Stimulated activated CD8-positive, alpha-beta memory T cell treated with anti-CD3 and anti-CD28 coated beads, Interleukin-7, amount 100 ng/mL, for 48 hours (primary cell): ENCODE data around the gene NQO1.

ENCODE experiments used
- DNase-seq, 2 donors: peaks; one replicate each; pipeline ENCODE4 v3.0.0-alpha.2; 2020; ENCODE audit warnings: low read depth in 1 of 2; ENCODE audit errors: extremely low read depth in 1 of 2

The NQO1 gene

DNA sequence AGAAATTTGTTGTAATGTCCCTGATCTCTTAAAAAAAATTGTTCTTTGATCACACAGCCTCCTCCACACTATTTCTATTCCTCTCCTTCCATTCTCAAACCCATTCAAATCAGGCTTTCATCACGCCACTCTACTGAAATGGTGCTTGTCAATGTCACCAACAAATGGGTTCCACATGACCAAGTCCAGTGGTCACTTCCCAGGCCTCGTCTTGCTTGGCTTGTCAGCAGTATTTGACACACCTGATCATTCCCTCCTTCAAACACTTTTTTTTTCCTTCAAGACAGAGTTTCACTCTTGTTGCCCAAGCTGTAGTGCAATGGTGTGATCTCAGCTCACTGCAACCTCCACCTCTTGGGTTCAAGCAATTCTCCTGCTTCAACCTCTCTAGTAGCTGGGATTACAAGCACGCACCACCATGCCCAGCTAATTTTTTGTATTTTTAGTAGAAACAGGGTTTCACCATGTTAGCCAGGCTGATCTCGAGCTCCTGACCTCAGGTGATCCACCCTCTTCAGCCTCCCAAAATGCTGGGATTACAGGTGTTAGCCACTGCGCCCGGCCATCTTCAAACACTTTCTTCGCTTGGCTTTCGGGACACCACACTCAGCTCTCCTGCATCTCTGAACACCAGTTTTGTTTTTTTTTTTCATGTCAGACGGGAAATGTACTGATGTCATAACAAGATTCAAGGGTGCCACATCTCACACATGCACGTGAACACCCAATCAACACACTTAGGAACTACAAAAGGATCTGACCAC is 18.3 kb downstream of the NQO1 start:
- DNase-seq = no peak

DNA sequence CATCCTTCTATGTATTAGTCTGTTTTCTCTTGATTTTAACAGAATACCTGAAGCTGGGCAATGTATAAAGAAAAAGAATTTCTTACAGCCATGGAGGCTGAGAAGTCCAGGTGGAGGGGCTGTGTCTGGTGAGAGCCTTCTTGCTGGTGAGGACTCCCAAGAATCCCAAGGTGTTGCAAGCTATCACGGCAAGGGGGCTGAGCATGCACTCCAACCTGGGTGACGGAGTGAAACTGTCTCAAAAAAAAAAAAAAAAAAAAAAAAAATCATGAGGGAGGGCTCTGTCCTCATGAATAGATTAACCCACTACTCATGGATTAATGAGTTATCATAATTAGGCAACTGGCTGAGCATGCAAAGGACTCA is 19.4 kb downstream of the NQO1 start:
- DNase-seq = no peak

DNA sequence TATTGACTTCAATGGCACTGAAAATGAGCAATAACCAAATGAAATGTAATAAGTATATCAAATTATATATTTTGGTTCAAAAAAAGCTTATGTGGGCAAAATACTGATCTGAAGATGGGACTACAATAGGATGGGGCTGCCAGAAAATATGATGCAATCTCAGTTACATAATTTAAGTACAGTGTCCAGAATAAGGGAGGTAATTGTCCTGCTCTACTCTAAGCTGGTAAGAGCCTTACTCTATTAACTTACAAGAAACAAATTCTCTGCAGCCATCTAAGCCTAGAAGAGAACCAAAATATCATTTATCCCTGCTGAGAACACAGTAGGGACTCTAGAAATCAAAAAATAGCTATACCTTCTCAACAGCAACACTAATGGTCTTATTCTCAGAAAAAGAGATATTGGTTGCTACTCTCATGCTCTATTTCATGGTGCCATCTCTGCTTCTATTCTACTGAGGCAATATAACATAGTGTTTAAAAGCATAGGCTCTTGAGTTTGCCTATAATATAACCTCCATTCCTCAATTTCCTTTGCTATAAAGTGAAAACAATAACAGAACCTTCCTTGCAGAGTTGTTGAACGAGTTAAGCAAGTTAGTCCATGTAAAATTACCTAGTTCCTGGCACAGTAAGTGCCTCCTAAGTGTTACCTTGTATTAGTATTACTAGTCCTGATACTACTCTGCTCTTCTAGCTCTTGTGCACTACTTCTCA is 19.9 kb downstream of the NQO1 start:
- no peak for DNase-seq

DNA sequence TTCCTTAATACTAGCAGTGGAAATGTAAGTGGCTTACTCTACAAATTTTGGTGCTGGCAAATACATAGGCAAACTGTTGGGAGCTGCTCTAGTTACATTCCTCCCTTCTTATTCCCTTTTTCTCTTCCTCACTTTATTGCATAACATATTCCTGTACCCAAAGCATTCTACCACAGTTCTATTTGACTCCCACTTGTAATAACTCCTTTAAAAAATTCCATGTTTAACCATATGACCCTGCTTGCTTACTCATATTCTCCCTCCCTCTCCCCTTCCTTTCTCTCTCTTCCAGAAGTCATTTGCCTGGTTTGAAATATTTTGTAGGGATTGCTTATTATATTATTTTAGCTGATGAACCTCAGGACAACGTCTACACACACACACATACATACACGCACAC is 22.7 kb downstream of the NQO1 start:
- DNase-seq = no peak

DNA sequence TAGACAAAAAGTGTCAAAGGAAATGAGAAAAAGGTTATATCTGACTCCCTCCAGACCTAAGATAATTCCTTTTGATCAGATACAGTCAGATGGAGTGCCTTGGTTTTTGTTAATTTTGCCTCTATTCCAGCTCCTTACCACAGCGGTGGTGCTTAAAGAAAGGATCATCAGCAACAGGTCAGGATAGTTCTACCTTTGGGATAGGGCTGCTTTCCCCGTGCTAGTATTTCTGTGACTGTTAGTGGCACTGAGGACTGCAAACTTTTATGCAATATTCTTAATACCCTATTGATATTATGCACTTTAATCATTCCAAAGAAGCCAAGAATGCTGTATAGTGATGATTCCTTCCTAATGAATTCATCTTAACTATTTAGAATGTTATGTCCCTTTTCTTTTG is 24.5 kb downstream of the NQO1 start:
- DNase-seq = no peak

DNA sequence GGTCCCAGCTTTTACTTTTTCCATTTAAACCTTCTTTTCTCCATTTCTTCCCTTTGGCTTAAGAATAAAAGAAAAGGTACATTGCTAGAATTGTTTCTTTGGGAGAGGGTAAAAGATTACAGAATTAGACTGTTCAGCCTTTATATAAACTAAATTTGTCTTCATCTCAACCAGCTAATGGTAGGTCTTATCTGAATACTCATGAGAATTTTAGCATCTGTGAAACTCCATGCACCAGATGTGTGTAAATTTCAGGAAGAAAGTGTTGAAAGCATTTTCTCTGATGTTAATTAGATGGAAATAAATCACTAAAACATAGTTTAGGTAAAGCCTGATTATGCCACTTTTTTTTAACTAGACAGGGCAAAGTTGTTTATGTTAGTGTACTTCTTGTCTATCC is 24.9 kb downstream of the NQO1 start:
- DNase-seq = no peak

DNA sequence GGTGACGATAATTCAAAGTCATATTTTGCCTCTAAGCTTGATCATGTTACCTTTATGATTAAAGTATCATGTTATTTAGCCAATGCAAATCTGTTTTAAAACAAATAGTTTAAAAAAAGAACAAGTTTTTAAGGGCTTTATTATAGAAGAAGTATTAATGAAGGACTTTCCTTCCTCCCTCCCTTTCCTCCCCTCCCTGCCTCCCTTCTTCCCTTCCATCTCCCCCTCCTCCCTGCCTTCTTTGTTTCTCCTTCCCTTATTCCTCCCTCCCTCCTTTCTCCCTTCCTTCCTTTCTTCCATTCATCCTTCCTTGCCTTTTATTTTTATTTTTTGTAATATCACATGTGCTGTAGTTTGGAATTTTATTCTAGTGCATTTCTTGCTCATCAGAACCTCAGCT is 26.4 kb downstream of the NQO1 start:
- no peak for DNase-seq

DNA sequence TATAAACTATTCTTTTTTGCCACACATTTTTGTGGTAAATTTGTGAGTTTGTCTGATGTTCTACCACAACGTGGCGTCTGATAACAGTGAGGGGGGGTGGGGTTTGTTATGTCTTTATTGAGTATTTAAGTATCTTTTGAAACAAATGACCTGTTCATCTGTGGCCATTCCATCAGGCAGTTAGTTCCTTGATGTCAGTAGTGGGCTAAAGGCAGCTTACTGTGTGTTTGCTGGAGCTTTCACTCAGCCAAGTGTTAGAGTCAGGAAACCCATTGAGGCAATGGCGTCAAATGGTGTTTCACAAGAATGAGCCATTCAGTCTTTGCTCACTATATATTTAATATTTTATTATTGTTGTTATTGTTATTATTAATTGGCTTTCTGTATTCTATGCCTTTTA is 28.0 kb downstream of the NQO1 start:
- DNase-seq = no peak

DNA sequence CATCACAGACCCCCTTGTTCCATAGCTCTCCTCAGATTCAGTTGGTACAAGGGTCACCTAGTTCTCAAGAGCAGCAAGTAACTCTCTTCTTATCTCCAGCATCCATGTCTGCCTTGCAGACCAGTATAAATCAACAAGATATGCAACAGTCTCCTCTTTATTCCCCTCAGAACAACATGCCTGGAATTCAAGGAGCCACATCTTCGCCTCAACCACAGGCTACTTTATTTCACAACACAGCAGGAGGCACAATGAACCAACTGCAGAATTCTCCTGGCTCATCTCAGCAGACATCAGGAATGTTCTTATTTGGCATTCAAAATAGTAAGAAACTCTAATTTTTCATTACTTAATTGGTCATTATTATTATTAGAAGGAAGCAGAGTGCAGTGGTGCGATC is 32.4 kb downstream of the NQO1 start:
- DNase-seq = no peak

DNA sequence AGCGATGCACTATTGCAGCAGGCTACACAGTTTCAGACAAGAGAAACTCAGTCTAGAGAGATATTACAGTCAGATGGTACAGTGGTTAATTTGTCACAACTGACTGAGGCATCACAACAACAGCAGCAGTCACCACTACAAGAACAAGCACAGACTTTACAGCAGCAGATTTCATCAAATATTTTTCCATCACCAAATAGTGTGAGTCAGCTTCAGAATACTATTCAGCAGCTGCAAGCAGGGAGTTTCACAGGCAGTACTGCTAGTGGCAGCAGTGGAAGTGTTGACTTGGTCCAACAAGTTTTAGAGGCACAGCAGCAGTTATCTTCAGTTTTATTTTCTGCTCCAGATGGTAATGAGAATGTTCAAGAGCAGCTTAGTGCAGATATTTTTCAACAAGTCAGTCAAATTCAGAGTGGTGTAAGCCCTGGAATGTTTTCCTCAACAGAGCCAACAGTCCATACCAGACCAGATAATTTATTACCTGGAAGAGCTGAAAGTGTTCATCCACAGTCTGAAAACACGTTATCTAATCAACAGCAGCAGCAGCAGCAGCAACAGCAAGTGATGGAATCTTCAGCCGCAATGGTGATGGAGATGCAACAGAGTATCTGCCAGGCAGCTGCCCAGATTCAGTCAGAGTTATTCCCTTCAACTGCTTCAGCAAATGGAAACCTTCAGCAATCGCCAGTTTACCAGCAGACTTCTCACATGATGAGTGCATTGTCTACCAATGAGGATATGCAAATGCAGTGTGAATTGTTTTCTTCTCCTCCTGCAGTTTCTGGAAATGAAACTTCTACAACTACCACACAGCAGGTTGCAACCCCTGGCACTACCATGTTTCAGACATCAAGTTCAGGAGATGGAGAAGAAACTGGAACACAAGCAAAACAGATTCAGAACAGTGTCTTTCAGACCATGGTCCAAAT is 34.1 kb downstream of the NQO1 start:
- peak in 1 of 2 donors; percentile 2 for DNase-seq

DNA sequence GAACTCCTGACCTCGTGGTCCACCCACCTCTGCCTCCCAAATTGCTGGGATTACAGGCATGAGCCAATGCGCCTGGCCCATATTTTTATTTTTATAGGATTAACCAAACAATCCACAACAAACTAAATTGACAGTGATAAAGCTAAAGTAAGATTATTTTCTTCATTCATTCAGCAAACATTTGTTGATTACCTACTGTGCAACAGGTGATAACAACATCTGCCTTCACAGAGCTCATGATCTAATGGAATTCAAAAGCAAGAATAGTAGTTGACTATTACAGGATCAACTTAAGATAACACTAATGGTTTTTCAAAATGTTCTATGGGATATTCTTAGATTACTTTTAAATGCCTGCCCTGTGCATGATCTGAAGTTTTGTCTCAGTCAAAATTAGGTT is 37.8 kb downstream of the NQO1 start:
- DNase-seq = no peak

DNA sequence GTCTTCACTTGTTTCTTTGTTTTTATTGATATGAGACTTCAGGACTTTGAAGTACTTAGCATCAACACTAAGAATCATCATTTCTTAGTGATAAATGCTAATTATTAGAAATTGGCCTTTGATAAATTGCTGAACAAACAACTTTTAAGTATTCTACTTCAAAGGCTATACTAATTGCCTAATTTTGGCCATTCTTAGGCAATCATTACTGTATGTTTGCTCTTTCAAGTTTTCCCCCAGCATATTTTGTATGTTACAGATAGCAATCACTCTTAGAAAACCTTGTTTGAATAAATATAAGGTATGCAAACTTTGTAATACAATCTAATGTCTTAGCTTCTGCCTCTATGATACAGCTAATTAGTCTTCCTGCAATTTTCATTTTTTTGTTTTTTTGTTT is 46.0 kb downstream of the NQO1 start:
- no peak for DNase-seq

DNA sequence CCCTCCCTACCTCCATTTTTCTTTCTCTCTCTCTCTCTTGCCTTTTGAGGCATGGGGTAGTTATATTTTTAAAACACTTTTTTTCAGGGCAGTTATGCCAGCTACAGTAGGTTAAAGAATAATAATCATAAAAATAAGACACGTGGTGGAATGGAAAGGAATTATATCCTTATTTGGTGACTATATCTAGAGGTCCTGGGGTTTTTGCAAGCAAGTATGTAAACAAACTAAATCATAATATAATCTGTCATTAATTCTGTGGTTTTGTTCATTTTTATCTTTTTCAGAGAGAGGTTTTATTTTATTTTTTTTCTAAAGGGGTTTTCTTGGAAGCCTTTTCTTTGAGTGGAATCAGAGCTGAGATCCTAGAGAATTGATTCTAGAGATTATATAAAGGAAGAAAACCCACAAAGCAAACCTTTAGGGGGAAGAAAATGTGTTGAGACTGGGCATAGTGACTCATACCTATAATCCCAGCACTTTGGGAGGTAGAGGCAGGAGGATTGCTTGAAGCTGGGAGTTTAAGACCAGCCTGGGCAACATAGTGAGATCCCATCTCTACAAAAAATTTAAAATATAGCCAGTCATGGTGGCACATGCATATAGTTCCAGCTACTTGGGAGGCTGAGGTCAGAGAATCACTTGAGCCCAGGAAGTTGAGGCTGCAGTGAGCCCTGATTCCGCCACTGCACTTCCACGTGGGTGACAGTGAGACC is 53.2 kb downstream of the NQO1 start:
- no peak for DNase-seq

DNA sequence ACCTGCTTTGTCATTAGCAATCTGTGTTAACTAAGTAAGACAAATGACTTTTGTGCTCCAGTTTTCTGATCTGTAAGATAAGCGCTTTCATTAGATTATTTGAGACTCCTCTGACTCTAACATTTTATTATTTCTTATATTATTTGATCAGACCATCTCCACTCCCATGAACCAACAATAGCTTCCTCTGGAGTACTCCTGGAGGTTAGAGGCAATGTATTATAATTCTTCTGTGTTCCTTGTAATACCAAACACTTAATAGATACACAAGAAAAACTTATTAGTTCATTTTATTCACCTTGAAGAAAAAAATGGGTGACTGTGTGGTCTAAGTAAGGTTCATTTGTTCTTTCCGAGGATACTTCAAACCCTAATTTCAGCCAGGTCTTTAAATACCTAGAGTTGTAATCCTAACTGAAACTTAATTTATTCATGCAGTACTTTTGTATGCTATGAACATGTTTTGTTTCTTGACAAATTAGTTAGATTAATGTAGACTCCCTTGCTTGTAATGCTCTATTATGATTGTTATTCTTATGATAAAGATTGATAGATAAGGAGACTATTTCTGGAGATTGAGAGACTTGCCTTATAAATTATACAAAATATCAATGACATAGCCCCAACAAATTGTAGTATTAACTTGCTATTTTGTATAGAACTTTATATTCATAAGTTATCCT is 53.9 kb downstream of the NQO1 start:
- no peak for DNase-seq

DNA sequence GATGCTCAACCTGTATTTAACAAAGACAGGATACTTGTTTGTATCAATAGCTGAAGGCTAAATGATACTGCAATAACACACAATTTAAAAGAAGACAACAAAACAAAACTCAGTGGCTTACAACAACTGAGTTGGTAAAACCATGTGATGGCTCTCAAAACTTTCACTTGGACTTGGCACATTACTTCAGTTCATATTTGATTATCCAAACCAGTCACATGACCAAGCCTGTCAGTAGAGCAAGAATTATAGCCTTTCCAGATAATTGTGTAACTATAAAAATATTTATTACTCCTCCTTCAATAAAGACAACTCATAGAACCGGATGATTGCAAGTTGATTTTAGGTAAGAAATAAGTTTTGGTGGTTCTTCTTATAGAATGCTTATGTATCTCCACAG is 56.8 kb downstream of the NQO1 start:
- no peak for DNase-seq

DNA sequence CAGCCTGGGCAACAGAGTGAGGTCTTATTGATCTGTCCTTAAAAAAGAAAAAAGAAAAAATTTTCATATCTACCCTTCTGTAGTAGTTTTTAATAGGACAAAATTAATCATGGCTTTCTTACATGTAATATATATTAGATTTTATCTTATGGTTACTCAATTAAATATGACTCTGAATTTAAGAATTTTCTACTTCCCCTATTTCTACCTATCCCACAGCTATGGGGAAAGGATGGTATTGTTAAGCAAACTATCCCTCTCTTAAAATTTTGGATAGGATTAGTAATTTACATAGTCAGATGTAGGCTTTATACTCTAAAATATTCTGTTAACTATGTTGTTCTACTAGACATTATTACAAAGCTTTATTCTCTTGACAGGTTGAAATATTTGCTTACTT is 62.5 kb downstream of the NQO1 start:
- DNase-seq = no peak

DNA sequence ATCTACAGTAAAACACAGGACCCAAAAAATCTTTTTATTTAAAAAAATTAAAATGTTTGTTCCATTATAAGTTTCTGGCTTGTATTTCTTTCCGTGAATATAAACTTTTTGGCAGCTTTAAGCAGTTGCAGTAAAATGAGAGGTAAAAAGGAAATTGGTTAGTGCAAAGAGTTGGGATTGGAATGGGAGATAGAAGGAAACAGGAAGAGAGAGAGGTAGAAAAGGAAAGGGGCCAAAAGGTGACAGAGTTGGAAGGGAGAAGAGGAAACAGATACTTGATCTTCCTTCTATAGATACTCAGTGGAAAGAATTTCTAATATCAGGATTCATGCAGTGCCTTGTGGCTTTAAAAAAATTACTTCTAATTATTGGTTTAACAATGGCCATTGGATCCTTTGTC is 63.5 kb downstream of the NQO1 start:
- DNase-seq = no peak

DNA sequence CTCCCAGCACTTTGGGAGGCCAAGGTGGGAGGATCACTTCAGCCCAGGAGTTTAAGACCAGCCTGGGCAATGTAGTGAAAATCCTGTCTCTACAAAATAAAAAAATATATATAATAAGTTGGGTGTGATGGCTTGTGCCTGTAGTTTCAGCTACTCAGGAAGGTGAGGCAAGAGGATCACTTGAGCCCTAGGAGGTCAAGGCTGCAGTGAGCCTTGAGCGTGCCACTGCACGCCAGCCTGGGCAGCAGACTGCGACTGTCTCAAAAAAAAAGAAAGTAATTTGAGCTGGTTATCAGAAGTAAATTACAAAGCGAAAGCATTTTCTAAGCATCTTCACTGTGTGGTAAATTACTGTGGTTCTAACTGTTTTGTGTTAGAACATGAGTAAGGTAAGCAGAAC is 66.2 kb downstream of the NQO1 start:
- no peak for DNase-seq
